GM12878 (cell line): Measurements from ENCODE around the gene DRICH1. TPM values are rescaled to one million over a fixed set of nuclear protein-coding genes. Genes with fewer than 3 reads are reported as not detected.

Source experiments
- BCL3 ChIP-seq: IDR thresholded peaks from 2 replicates; pipeline ENCODE4 v1.6.1; 2011; ENCODE audit warnings: borderline replicate concordance, low read depth, mild to moderate bottlenecking, moderate library complexity, low read length; ENCODE audit not compliant: insufficient read depth, poor library complexity, severe bottlenecking
- CHD1 ChIP-seq: IDR thresholded peaks from 2 replicates; pipeline ENCODE4 v1.6.1; 2012; ENCODE audit warnings: low read depth, low read length, improper control_type of control experiment
- E2F4 ChIP-seq: IDR thresholded peaks from 2 replicates; pipeline ENCODE4 v1.6.1; 2012; ENCODE audit warnings: low read depth, low read length, improper control_type of control experiment
- E2F8 ChIP-seq: fragments of 450-650 bp; IDR thresholded peaks from 2 replicates; pipeline ENCODE4 v1.6.1; 2018; ENCODE audit warnings: mild to moderate bottlenecking, low read depth, moderate library complexity; ENCODE audit not compliant: partially characterized antibody
- HDAC6 ChIP-seq: fragments of 200-600 bp; sonication (generic); IDR thresholded peaks from one replicate; pipeline ENCODE4 v1.8.0; 2017; ENCODE audit warnings: antibody characterized with exemption; ENCODE audit not compliant: unreplicated experiment
- MXI1 ChIP-seq: fragments of 150-350 bp; IDR thresholded peaks from 2 replicates; pipeline ENCODE4 v1.6.1; 2011; ENCODE audit warnings: low read depth, mild to moderate bottlenecking, inconsistent platforms, low read length, improper control_type of control experiment
- POLR2AphosphoS2 ChIP-seq: IDR thresholded peaks from 2 replicates; pipeline ENCODE4 v1.6.1; 2011; ENCODE audit warnings: low read depth, mild to moderate bottlenecking, low read length, improper control_type of control experiment, moderate library complexity
- TARDBP ChIP-seq: IDR thresholded peaks from 2 replicates; pipeline ENCODE4 v1.6.1; 2016; ENCODE audit warnings: borderline replicate concordance
- polyA plus RNA-seq, 11 experiments: library from polyadenylated mRNA; depleted of rRNA in 4 of 11; unstranded in 6 of 11; stranded (reverse) in 5 of 11; fragments of >200 nt; fragmentation: Nextera tagmentation in 4 of 11; fragmentation: Illumina TruSeq in 1 of 11; extraction: Ambion mirVana in 4 of 11; extraction: Trizol in 1 of 11; gene quantifications; 1 replicate in 1 of 11; 2 replicates in 10 of 11; pipeline versions ENCODE4 v1.2.1 to v1.2.3, GENCODE V29; 2011 to 2016; ENCODE audit warnings: inconsistent platforms in 2 of 11, missing spikeins in 2 of 11, low read depth in 1 of 11
- total RNA-seq, 4 experiments: library from RNA; depleted of rRNA in 3 of 4; stranded (reverse); fragments of >200 nt in 3 of 4; fragmentation: Illumina TruSeq in 1 of 4; extraction: Trizol in 1 of 4; gene quantifications; 2 replicates each; pipeline versions ENCODE4 v1.2.1 to v1.2.3, GENCODE V29; 2013 to 2021

The DRICH1 gene
- total and polyA plus RNA-seq, 10 of the 15 experiments (the other 5 are each of a cell fraction or from before 2014, with no cell fraction given) = not detected

- TF ChIP-seq E2F4 (no peak), BCL3 (no peak), MXI1 (no peak), CHD1 (no peak), E2F8 (no peak), HDAC6 (no peak), TARDBP (no peak), POLR2AphosphoS2 (no peak)
These were observed 48.3 kb downstream of the DRICH1 start (continued) for GRCh38 chr22:23583836-23584235.
